Middle frontal gyrus (tissue), 1 donor: ENCODE data around the gene RNASE7.

Source experiments
- DNase-seq: peaks from one replicate; pipeline ENCODE4 v3.0.0-alpha.2; 2015; ENCODE audit warnings: low spot score; ENCODE audit errors: extremely low spot score

Gene RNASE7

GRCh38 chr14:21043387-21043973, 1.3 kb downstream of the RNASE7 start:
- no peak for DNase-seq

GRCh38 chr14:21043974-21044618, 1.9 kb downstream of the RNASE7 start:
- no peak for DNase-seq

- DNase-seq: no peak
These were observed 5.2 kb downstream of the RNASE7 start for GRCh38 chr14:21047378-21047781.

DNA sequence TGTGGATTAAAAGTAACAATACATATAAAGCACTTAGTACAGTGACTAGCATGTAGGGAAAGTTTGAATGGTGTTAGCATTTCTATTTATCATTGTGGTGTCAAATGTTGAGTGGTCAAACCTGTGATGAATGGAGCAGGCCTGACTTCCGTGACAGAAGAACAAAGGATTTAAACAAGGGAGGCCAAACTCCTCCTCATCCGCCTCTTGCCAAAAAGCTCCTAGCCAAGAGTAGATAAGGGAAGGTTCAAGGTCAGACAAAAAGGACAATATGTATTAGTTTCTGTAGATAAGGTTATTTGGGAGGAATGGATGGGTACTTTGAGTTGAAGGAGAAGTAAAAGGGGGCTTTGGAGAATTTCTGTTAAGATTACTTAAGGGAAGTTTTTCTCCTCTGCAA, 6.5 kb downstream of the RNASE7 start:
- DNase-seq: no peak

GRCh38 chr14:21049271-21049673, 7.1 kb downstream of the RNASE7 start:
- no peak for DNase-seq

GRCh38 chr14:21050597-21050996, 8.4 kb downstream of the RNASE7 start:
- DNase-seq: no peak

- DNase-seq: no peak
These were observed 11.3 kb downstream of the RNASE7 start for GRCh38 chr14:21053184-21054122.

DNA sequence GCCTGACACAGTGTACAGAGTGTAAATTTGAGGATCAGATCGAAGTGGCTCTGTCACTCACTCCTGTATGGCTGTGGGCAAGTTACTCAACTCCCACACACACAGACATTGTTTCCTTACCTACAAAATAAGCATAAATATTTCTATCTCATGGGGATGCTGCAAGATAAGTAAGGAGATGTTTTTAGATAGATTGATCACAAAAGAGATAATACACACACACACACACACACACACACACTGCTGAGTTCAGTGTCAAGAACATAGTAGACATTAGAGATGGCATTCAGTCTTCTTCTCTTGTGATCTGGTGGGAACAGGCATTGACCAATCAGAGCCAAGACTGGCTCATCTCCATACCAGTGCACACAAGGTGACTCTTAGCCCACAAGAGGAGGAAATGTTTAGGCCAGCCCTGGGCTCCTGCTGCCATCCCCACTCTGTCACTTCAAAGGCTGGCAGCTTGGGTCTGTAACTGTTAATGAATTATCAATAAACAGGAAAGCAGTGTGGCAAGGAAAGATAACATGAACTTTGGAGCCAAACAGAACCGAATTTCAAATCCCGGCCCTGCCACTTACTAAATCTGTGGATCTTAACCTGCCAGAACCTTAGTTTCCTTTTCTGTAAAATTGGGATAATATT, 12.1 kb downstream of the RNASE7 start:
- no peak for DNase-seq

DNA sequence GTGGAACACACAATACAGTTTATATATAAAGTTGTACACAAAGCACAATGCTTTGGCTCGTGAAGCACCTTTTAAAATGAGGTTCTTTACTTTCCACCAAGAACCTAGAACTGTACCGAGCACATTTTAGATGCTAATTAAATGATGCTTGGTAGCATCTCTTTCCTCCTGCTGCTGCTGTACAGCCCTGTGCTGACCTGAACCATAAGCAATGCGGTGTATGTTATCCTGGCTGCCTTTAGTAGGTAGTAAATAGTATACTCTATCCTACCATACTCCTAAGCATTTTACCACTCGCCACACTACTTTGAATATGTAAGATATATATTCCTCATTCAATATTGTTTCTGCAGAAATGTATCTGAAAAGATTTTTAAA, 12.6 kb downstream of the RNASE7 start:
- no peak for DNase-seq

- DNase-seq: no peak
These were observed 13.4 kb downstream of the RNASE7 start for GRCh38 chr14:21055432-21056117.

GRCh38 chr14:21056520-21057163, 14.5 kb downstream of the RNASE7 start:
- no peak for DNase-seq

GRCh38 chr14:21057803-21058675, 15.9 kb downstream of the RNASE7 start, which contains the start of gene RNASE8:
Gene RNASE8 (plus strand): TSS chr14:21057822. CDS start chr14:21057893, 71 bp downstream.
- DNase-seq: no peak

DNA sequence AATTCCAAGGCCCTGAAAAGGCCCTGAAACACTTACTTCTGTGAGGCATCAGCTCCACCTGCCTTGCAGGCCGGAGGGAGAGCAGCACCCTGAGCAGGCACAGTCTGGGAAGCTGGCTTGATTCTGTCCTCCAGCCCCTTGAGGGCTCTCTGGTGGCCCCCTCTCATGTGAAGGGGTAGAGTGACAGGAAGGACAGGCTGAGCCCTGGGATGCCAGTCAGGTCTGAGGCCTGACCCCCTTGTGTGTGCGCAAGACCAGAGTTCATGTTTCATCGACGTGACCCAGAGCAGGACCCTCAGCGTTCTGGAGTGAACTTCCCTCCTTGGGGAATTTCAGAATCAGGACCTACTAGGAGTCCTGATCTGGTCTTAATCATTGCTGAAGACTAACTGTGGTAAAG, 16.7 kb downstream of the RNASE7 start:
- no peak for DNase-seq

- no peak for DNase-seq
These were observed 17.9 kb downstream of the RNASE7 start for GRCh38 chr14:21059842-21060613.

DNA sequence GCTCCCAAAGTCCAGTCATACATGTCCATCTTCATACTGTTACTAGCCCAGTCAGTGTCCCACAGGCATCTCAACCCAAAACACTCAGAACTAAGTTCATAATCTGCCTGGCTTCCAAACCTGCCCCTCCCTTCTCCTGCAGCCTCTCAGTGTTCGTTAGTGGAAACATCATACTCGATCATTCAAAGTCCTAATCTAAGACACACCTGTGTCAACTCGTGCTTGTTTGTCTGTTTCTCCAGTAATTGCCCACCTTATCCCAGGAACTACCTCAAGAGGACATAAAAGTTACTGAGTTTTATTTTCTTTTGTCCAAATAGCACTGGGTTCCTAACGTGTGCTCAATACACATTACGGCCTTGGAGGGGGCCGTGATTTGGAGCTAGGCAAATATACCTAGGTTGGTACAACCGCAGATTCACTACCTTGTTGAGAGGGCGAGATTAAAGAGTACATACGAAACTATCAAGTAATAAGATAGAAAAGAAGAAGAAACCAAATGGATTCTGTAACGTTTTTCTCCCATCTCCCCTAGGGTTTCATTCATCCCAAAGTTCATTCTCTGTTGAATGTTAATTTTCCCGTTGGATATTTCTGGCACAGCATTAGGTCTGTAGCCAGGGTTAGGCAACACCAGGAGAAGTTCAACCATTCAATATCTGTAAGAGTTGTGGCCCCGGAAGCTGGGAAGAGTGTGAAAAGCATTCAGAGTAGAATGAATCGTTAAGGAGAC, 18.6 kb downstream of the RNASE7 start:
- no peak for DNase-seq

DNA sequence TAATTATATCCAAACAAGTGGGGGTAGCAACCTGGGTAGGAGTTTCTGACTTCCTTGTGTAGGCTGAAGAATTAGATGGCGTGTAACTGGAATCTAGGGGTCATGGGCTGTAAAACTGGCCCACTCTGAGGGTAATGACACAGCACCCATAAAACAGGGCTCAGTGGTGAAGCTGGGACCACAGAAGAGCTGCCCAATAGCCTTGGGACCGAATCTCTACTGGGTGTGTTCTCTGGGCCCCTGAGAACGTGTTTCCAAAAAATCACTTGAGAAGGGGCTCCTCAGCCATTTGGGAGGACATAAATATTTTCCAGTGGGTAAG, 19.1 kb downstream of the RNASE7 start:
- no peak for DNase-seq

DNA sequence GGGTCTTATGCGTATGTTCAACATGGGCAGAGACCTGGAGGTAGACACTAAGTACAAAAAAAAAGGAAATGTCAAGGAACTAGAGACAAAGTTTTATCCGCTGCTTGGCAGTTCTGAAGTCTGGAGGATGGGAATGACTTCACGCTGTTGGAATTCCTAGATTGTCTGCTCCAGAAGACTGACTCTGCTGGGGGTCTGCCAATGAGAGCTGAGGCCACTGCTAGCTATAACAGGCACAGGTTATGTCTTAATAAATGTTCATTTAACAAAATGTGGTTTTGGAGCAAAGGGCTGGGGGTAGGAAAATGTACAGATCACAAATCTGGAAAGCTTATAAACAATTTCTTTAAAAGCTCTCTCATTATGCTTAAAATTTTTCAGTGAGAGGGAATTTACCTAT, 21.3 kb downstream of the RNASE7 start:
- no peak for DNase-seq

GRCh38 chr14:21066882-21067502, 24.8 kb downstream of the RNASE7 start:
- DNase-seq: no peak
